RKO (cell line): Measurements from ENCODE around the gene SPAG8.

Experiments
- DNase-seq: peaks from one replicate; pipeline ENCODE4 v3.0.0-alpha.2; 2016; ENCODE audit warnings: low spot score

Gene SPAG8

DNA sequence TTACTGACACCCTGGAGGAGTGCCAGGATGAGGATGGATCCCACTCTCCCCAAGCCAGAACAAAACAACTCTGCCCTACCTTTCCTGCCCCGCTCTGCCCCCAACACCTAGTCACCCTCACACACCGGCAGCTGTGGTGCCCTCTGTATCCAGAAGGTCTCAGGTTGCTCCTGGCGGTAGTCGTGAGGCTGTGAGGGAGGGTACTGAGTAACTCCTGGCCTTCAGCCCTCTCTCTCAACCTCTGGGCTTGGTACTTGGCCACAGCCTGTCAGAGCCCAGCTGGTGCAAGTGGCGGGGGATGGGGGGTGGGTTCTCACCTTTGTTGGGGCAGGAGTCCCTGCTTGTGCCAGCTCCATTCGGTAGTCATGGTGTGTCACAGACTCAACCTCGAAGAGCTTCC, 1.9 kb downstream of the SPAG8 start:
- DNase-seq = no peak

DNA sequence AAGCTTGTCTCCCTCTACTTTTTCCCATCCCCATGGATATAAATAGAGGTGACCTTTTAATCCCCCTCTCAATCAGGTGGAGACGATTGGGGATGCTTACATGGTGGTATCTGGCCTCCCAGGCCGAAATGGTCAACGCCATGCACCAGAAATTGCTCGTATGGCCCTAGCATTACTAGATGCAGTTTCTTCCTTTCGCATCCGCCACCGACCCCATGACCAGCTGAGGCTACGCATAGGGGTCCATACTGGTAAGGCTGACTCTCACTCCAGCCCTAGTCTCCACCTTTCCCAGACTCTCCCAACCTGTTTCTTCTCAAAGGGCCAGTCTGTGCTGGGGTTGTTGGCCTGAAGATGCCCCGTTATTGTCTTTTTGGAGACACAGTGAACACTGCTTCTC, 3.6 kb downstream of the SPAG8 start:
- no peak for DNase-seq

DNA sequence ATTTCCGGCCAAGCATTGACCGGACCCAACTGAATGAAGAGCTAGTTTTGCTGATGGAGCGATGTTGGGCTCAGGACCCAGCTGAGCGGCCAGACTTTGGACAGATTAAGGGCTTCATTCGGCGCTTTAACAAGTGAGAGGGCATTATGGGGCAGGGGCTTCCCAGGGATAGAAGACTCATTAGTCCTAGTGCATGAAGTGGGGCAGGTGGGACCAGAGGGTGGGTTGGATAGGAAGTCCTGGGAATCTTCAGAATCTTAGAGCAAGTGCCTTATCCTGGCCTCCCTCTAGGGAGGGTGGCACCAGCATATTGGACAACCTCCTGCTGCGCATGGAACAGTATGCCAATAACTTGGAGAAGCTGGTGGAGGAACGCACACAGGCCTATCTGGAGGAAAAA, 6.0 kb downstream of the SPAG8 start:
- no peak for DNase-seq

DNA sequence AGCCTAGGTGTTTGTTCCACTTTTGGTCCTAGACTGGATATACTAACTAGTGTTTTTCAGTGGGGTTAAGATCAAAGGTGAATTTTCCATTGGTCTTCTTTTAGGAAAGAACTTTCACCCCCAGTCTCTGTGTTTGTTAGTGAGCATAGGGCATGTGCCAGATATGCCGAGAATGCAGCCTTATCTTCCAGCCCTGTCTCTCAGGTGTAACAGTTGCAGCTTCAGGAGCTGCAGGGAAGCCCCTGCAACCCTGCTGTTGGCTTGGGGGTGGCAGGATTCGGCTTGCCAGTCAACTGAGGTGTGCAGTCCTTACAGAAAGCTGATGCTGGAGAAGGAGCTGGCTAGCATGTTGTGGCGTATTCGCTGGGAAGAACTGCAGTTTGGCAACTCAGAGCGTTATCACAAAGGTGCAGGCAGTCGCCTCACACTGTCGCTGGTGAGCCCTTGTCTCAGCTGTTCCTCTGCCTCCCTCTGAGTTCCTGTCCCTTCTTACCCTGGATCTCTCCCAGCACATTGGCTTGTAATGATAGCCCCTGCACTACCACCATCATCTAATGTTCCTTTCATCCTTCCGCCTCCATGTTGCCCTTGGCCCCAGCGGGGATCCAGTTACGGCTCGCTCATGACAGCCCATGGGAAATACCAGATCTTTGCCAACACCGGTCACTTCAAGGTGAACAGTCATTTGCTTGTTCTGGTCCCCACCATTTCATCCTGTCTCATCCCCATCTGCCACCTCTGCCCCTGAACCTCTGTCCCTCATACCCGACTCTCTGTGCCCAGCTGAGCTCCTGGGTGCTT, 10.5 kb downstream of the SPAG8 start:
- DNase-seq = no peak

DNA sequence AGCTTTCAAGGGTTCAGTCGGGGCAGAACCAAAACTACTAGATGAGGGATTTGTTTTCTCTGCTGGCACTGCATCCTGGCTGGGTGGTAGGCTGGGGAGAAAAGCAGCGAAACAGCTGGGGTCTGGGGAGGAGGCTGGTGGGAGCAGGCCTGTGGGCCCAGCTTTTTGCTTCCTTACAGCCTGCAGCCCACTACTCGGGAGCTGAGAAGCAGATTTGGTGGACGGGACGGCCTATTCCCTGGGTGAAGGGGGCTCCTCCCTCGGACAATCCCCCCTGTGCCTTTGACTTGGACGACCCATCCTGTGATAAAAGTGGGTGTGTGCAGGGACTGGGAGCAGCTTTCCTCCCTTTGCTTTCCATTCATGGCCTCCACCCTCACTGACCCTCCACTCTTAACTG, 11.5 kb downstream of the SPAG8 start:
- no peak for DNase-seq

DNA sequence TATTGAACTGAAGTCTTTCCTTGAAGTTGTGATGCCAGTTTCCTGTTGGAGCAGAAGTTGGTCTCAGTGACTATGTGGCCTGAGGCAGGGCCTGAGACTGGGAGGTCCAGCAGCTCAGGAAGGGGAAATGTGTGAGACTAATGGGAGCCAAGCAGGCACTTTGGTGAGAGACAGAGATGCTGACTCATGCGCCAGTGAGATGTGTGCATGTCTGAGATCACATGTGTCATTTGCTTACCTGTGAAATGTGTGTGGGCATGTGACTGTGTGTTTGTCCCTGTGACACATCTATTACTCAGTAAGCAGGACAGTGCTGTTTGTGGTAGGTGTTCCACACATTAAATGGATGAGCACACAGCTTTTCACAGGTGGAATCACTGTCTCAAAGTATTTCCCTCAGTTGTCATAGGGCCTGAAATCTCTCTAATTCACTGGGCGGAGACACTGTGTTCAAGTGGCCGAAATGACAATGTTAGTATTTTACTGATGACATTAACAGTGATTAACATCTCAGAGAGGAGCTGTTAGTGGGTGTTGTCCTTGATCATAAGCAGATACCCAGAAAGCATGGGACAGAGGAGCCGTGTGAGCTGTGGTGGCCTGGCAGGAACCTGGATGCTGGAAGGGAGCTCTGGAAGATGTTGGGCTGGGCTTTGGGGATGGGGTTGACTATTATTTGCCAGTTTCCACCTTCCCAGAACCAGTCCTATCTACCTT, 13.2 kb downstream of the SPAG8 start:
- peak; percentile 73 for DNase-seq

DNA sequence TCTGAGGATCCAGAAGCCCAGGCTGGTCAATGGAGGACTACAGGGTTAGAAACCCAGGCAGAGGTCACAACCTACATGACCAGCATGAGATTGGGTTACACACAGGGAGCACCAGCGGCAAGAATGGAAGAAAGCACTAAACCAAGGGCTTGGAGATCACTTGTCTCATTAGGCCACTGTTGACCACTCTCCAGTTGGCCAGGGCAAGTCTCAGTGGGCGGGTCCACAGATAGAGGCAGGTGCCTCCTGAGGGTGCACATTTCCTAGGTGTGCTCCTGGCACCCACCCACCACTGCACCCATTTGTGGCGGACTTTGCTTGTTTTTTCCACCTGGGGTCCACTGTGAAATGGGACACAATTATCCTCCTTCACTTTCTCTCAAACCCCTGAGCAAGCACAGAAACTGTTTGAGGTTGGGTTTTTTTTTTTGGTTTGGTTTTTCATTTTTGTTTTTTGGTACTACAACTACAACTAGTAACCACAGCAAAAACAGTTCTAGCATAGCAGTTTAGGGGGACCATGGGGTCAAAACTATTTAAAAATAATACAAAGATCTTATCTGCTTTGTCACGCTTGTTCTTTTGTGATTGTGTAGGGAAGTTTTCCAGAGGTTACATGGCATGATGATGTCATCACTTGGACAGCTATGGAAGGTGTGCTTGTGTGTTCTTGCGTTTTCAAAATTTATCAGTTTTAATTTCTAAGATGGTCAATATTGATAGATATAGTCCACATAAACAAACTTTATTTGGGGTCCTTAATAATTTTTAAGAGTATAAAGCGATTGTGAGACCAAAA, 14.6 kb downstream of the SPAG8 start:
- no peak for DNase-seq

DNA sequence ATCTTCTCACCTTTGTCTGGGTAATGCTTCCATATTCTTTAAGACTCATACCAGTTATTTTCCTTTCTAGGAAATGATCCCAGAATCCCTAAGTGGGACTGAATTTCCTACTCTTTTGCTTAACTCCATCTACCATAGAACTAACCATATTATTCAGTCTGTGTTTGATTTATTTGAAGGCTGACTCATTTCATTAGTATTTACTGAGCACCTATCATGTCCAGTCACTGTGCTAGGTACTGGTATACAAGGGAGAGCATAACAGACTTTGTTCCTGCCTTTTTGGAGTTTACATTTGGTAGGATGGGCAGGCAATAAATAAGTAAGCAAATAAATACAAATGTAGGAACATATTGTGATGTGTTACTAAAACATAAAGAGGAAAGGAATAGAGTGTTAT, 16.4 kb downstream of the SPAG8 start:
- DNase-seq = no peak

DNA sequence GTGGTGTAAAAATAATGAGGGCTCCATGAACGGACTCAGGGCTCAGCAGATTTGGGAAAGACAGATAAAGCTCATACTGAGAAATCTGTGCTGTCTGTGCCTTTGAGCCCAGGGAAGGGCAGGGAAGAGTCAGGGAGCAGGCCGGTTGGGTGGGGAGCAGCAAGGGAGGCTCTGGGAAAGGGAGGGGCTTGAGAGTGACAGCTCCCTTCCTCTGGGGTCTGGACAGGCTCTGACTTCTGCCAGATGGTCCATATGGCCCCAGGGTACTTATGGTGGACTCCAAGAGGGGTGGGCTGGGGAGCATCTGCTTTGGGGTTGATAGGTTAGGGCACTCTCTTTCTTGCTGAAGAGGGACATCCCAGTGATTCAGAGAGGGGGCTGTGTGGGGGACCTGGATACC, 18.6 kb downstream of the SPAG8 start:
- no peak for DNase-seq

DNA sequence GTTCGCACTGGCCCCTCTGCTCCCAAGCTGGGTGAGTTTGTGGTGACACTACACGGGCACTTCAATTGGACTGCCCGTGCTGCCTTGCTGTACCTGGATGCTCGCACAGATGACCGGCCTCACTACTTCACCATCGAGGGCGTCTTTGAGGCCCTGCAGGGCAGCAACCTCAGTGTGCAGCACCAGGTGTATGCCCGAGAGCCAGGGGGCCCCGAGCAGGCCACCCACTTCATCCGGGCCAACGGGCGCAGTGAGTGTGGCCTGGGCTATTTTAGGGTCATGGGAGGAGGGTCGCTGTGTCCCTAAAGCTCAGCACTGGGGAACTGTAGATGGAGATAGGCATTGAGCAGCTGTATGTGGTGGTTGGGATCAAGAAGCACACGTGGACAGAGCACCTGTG, 19.2 kb downstream of the SPAG8 start:
- no peak for DNase-seq

DNA sequence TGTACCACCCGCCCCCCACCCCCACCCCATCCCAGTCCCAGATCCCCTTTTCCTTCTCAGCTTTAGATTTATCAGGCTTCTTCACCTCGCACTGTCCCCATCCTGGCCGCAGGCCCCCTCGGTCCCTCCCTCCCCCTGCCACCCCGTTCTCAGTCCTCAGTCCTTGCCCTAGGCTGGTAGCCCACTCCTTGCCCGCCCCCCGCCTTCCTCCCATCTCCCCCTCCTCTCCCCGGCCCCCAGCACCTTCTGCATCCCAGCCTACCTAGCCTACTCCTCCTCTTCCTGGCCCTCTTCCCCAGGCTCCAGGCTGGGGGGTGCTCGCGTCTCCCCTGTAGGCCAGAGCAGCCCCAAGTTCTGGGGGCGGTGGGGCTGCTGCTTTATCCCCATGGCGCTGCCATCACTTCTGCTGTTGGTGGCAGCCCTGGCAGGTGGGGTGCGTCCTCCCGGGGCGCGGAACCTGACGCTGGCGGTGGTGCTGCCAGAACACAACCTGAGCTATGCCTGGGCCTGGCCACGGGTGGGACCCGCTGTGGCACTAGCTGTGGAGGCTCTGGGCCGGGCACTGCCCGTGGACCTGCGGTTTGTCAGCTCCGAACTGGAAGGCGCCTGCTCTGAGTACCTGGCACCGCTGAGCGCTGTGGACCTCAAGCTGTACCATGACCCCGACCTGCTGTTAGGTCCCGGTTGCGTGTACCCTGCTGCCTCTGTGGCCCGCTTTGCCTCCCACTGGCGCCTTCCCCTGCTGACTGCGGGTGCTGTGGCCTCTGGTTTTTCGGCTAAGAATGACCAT, 19.8 kb downstream of the SPAG8 start:
- no peak for DNase-seq

DNA sequence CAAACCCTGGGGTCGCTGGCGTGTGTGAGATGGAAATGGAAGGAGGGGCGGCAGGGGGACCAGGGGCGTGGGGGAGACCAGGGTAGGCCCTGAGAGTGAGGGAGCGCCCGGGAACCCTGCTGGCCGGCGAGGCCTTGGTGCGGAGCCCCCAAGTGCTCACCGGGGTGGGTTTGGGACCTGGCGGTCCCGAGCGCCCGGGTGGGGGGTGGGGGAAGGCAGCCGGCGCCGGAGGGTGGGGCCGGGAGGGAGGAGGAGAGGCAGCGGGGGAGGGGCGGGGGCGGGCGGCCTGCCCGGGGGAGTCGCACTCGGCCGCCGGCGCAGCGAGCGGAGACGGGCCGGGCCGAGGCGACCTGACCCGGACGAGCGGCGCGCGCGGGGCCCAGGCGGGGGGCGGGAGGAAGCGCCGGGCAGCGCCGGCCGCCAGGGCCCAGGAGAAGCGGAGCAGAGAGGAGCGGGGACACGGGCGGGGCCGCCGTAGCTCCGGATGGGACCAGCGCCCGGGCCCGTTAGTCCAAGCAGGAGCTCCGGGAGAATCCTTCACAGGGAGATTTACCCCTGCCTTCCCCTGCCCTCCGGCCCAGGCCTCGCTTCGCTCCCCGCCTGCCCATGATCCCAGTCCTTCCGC, 20.7 kb downstream of the SPAG8 start, which contains the start of gene NPR2:
NPR2 (plus strand) TSS at position 295 of the 625 bp plus-strand sequence. CDS start 818 bp downstream, outside the sequence.
- no peak for DNase-seq

DNA sequence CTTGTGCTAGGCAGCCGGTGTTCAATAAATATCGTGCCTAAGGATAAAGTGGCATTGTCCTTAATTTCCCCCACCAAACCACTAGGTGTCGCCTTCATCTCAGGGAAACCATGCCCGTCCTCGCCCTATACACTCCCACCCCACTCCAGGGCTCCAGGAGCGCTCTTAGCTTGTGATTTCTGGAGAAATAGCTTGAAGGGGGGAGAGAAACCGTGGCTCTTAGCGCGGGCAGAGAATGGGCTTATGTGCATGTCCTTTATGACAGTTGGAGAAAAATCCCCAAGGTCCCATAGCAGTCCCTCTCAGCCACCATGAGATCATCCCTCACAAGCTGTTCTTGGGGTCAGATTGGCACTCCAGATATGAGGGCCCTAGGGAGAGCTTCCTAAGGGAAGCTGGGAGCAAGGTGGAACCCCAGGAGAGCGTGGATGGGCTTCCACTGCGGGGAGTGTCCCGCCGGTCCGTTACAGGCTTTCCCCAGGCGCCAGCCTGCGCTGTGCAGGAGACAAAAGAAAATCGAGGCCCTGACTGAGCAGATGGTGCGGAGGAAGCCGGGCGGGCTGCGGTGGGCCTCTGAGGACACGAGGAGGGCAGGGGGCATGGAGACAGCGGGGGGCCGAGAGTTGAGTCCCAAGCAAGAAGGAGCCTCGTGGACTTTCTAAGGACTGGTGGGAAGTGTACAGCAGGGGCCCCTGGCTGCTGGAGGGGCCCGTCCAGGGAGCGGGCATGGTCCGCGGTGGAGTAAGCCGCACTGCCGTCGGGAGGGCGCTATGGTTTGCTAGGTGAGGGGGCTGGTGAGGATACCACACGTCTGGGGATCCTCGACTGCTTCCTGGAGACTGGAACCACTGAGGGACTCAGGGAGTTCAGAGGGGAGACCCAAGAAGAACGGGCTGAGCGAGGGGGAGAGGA, 21.4 kb downstream of the SPAG8 start:
- peak; percentile 57 for DNase-seq

DNA sequence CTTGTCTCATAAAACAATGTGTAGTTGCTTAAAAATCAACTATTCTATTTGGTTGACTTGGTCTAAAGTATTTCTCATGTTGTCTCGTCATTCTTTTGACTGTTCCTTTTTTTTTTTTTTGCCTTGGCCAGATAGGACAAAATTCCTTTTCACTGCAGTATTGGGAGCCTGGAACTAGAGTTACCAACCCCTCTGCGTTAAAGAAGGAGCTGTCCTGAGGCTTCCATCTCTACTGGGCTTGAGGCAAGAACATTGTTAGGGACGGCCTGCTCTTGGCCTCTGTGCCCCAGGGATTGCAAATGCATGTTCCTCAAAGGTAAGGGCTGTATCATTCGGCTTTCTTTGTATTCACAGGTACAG, 22.1 kb downstream of the SPAG8 start:
- no peak for DNase-seq

DNA sequence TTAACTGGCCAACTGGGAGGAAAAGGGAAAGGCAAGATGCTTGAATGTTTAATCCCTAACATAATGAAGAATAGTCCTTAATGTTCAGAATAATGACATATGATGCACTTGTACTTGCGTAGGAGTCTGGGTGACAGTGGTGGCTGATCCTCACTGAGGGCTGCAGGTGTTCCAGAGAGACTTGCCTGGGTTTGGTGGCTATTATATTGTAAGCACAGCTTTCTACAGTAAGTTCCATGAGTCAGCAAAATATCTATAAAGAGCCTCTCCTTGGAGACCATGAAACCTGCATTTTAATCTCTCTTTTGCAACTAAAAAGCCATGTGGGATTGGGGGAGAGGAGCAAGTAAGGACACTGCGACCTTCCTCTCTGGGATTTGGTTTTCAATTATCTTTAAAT, 22.5 kb downstream of the SPAG8 start:
- DNase-seq = no peak

DNA sequence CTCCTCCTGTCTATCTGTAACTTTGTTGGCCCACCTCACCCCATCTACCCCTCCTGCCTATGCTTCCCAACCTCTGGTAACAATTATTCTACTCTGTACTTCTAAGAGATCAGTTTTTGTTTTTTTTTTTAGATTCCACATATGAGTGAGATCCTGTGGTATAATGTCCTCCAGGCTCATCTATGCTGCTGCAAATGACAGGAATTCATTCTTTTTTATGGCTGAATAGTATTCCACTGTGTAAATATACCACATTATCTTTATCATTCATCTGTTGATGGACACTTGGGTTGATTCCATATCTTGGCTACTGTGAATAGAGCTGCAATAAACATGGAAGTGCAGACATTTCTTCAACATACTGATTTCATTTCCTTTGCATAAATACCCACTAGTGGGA, 28.6 kb downstream of the SPAG8 start:
- DNase-seq = no peak

DNA sequence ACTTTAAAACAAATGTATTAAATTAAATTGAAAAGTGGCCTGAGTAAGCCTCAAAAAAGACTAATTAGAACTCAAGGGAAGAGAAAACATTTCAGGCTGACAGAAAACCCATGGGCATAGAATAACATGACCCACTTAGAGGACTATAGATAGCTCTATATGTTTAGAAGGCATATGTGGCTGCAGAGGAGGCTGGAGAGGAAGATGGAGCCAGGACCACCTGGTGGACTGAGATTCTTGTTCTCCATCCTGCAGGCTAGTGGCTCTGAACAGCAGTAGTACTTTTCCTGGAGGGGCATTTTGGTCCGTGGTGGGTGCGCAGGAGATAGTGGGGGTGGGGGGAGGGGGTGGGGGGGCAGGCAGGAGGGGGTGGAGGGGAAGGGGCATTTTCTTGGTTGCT, 31.0 kb downstream of the SPAG8 start:
- no peak for DNase-seq

DNA sequence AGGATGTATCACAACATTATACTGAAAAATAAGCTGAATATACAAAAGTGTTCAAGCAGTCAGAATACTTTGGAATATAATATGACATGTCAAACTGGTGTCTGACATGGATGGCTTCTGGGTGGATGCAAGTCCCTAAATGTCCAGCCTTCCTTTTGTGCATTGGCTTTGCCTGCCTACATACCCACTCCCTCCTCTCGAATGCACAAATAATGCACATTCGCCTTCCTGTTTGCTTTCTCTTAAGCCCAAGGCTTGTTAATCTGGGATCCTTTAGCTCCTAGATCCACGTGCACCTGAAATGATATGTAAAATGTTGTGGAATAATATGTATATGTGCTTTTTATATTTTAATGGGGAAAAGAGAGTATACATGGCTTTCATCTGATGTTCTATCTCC, 33.6 kb downstream of the SPAG8 start:
- no peak for DNase-seq

DNA sequence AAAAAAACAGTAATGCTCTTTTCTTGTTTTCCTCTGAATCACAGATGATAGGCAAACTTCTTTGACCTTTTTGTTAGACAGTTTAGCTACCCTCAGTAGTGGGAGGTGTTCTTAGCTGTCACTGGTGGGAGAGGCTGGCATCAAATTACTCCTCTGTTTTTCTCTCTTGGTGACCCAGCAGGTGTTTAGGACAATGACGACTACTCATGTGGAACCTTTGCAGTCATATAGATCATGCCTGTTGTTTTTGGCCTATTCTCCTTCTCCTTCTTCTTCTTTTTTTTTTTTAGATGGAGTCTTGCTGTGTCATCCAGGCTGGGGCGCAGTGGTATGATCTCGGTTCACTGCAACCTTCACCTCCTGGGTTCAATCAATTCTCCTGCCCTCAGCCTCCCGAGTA, 36.0 kb downstream of the SPAG8 start:
- DNase-seq = no peak

DNA sequence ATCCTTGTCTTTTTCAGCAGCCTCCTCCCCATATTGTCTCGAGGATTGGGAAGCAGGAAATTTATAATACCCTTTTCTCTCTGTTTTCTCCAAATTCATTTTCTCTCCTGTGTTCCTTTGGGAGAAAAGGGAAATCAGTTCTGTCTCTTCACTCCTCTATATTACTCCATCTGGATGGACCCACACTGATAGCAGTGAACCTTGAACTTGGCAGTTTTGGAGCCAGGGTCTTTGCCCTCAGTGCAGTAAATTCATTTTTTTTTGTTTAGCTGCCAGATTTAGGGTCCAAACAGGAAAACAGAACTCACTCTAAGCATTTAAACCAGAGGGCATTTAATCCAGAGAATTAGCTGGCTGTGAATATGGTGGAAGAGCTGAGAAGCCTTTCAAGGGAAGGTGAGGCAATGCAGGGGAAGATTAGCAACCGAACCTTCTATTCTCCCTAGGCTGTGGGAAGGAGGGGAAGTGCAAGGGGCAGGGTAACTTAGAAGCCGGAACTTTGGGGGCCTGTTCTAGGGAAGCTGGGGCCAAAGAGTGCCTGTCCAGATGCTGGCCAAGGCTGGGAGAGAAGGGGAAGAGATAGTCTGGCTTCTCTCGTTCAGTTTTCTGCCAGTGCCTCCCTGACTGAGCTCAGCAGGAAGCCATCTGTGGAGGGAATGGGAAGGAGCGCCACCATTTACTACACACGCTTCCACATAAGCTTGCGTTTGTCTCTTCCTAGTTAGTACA, 37.0 kb downstream of the SPAG8 start:
- DNase-seq = no peak
